Heart left ventricle (tissue), 16 donors: ENCODE data around the gene IL36A. TPM values are rescaled to one million over a fixed set of nuclear protein-coding genes. Genes with fewer than 3 reads are reported as not detected.

ENCODE experiments used
- ATAC-seq, 4 donors: fragments of 200-7000 bp; cut with Tn5 transposase; one replicate each; pipeline ENCODE4 v1.9.1; 2020 to 2022; ENCODE audit warnings: moderate library complexity in 4 of 4, mild to moderate bottlenecking in 3 of 4, moderate number of reproducible peaks in 1 of 4
- DNase-seq, 5 donors: peaks; one replicate each; pipeline ENCODE4 v3.0.0-alpha.2; 2020
- H3K27ac ChIP-seq, 12 donors: fragments of 200-600 bp; sonication (generic) in 4 of 12; one replicate each; pipeline versions ENCODE4 v1.5.0 to v1.8.0; 2016 to 2022; ENCODE audit warnings: mild to moderate bottlenecking in 2 of 12
- H3K27me3 ChIP-seq, 9 donors: fragments of 200-600 bp; sonication (generic) in 2 of 9; one replicate each; pipeline versions ENCODE4 v1.5.1 to v1.8.0; 2016 to 2022; ENCODE audit warnings: mild to moderate bottlenecking in 3 of 9
- H3K36me3 ChIP-seq, 9 donors: fragments of 200-600 bp; sonication (generic) in 2 of 9; one replicate each; pipeline versions ENCODE4 v1.5.0 to v1.8.0; 2018 to 2022; ENCODE audit warnings: mild to moderate bottlenecking in 2 of 9
- H3K4me1 ChIP-seq, 12 donors: fragments of 200-600 bp; sonication (generic) in 4 of 12; one replicate each; pipeline versions ENCODE4 v1.5.0 to v1.8.0; 2016 to 2022; ENCODE audit warnings: mild to moderate bottlenecking in 3 of 12
- H3K4me3 ChIP-seq, 12 donors: fragments of 200-600 bp; sonication (generic) in 4 of 12; one replicate each; pipeline versions ENCODE4 v1.5.0 to v1.8.0; 2017 to 2022; ENCODE audit warnings: mild to moderate bottlenecking in 9 of 12, moderate library complexity in 4 of 12
- H3K9me3 ChIP-seq, 12 donors: fragments of 200-600 bp; sonication (generic) in 4 of 12; one replicate each; pipeline versions ENCODE4 v1.5.0 to v1.8.0; 2016 to 2022; ENCODE audit warnings: mild to moderate bottlenecking in 1 of 12
- POLR2A ChIP-seq, 2 donors: fragments of 450-650 bp; IDR thresholded peaks; one replicate each; pipeline ENCODE4 v1.6.1; 2017; ENCODE audit warnings: antibody characterized with exemption in 2 of 2, mild to moderate bottlenecking in 2 of 2, moderate library complexity in 2 of 2
- WGBS, 4 donors: extraction: QIAGEN DNeasy Blood & Tissue Kit in 2 of 4; methylation state at CpG; one replicate each; pipeline versions ENCODE4 v1.1.5 to v1.1.7; 2013 to 2018; 5-methylcytosine and 5-hydroxymethylcytosine counted together
- intact Hi-C, 10 donors: fragments of 100-400 bp; cut with DNase I; formaldehyde crosslinking; loops; one replicate each; pipeline versions ENCODE4 v1.11.1 to v1.14.2; 2022
- long read RNA-seq, 3 donors: library from polyadenylated mRNA; unstranded; transcript quantifications; one replicate each; pipeline ENCODE4 v2.0.0, GENCODE V29; 2020 to 2021
- polyA plus RNA-seq, 2 donors: library from polyadenylated mRNA; stranded (reverse); fragments of 200-250 nt; gene quantifications; one replicate each; pipeline ENCODE4 v1.2.3, GENCODE V29; 2013
- total RNA-seq, 9 donors: library from RNA; depleted of rRNA in 2 of 9; stranded (reverse); fragments of >200 nt in 2 of 9; fragmentation: NEBNext Ultra II Directional in 3 of 9; extraction: Animal tissue kit (Norgen Biotek cat#: 25700) in 3 of 9; gene quantifications; one replicate each; pipeline versions ENCODE4 v1.1.0 to v1.2.4, GENCODE V29; 2016 to 2023
- TF ChIP-seq, protein P1 (sequence below), 12 donors: fragments of 200-600 bp; sonication (generic) in 4 of 12; IDR thresholded peaks; one replicate each; pipeline versions ENCODE4 v1.5.0 to v1.8.0; 2018 to 2022; ENCODE audit warnings: antibody characterized with exemption in 12 of 12, mild to moderate bottlenecking in 5 of 12
- donor health status: ischemic (EF 13 %, LVEDD 7.1; RV severe dilation, severe dysfunction).
- donor health status: healthy with polysubstance abuse.
- donor health status: DM: no; HTN: yes; CAD: no.
- donor health status: DM: no; HTN: no; CAD: no.
- donor health status: ischemic (EF 25% LVEDD 6.9; RV normal size, moderate dysfunction).
- donor health status: ischemic (EF 25% LVEDD 5.7; RV mildly dilated, moderate dysfunction).
- donor health status: healthy.
- donor health status: DM: yes; HTN: yes; CAD: no.
- donor health status: ischemic (EF 35%, LVEDD 5.7; RV mildly dilated, moderate dysfunction).
- donor health status: nonischemic (EF 11% LVEDD 7.7; RV severe dilation, severe dysfunction).
- donor health status: DM: yes; HTN: yes; CAD: no.
- donor health status: PGD.
- donor health status: ischemic (EF 29% LVEDD 5.4; RV normal size, mild dysfunction).
- donor health status: nonischemic (EF 23%, LVEDD 6.1; RV moderate dilation, normal function).

The IL36A gene, protein sequence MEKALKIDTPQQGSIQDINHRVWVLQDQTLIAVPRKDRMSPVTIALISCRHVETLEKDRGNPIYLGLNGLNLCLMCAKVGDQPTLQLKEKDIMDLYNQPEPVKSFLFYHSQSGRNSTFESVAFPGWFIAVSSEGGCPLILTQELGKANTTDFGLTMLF
- total RNA-seq, result not detected
- polyA plus RNA-seq, result not detected
- long read RNA-seq, donor 1, result 0 reads
- long read RNA-seq, donor 2, result 0 reads
- long read RNA-seq, donor 3, result 0 reads

DNA sequence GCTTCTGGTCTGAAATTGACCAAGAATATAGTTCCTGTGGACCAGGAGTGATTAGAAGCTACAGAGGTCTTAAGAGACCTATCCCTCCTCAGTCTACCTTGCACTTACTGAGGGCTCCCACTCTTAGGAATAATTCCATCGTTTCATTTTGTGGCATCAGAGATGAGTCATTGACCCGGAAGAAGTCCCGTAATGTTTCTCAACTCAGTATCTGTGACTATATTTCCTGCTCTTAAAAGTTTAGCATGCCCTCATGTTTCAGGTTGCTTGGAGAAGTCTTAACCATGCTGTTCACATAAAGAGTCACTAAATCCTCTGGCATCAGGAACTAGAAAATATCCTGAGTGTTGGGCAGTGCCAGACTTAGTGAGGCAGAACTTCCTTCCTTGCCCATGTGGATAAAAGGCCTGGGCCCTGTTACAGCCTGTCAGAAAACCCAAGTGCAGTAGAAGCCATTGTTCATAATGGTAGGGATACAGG, at the start of gene IL36A:
Gene IL36A, plus strand, starts transcription at position 430 of the 480 bp plus-strand sequence. CDS start 413 bp downstream, outside the sequence.
- intact Hi-C loops, result no loop called here
- 78 to 92% (median 87%) methylated on average over 3 of the region's 3 CpGs for WGBS, 4 donors
- DNase-seq, result no peak
- Histone ChIP-seq H3K9me3 (peaks cover 0 to 18% (median 8%) of the 10 kb centered on the region in 12 donors), H3K27ac (no peak within 1 kb of the TSS), H3K27me3 (no peaks in the 10 kb centered on the region), H3K4me3 (no peak within 1 kb of the TSS), H3K36me3 (no peaks in the 10 kb centered on the region), H3K4me1 (no peaks in the 10 kb centered on the region)
- no peak for ATAC-seq
- TF ChIP-seq POLR2A (IDR thresholded peaks at IDR 0.05), result no peak
- TF ChIP-seq, protein P1, sequence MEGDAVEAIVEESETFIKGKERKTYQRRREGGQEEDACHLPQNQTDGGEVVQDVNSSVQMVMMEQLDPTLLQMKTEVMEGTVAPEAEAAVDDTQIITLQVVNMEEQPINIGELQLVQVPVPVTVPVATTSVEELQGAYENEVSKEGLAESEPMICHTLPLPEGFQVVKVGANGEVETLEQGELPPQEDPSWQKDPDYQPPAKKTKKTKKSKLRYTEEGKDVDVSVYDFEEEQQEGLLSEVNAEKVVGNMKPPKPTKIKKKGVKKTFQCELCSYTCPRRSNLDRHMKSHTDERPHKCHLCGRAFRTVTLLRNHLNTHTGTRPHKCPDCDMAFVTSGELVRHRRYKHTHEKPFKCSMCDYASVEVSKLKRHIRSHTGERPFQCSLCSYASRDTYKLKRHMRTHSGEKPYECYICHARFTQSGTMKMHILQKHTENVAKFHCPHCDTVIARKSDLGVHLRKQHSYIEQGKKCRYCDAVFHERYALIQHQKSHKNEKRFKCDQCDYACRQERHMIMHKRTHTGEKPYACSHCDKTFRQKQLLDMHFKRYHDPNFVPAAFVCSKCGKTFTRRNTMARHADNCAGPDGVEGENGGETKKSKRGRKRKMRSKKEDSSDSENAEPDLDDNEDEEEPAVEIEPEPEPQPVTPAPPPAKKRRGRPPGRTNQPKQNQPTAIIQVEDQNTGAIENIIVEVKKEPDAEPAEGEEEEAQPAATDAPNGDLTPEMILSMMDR (IDR thresholded peaks at IDR 0.05), result no peak

DNA sequence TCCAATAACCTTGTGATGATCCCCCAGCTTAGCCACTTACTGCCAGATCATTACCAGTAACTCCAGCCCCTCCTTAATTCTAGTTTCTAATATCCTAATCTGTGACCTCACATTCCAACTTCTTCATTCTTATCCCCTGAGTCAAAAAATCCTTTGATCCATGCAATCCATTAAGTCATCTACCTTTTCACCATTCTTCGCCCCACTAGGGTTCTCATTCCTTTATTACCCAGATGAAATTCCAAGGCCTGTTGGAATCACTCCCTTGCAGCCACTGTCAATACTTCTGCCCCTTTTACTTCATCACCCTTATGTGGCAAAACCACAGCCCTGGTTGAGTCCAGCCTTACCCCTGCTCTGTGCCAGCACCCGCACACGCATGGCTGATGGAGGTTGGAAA, 47.7 kb upstream of the IL36A start:
- no peaks in the 10 kb centered on the region for H3K4me1 ChIP-seq
- intact Hi-C loops, result loop anchor here in 8 of 10 donors (5.0 kb wide), 2 partner anchors 205 to 210 kb away; no protein-coding TSS in a partner anchor
- H3K36me3 ChIP-seq, result no peaks in the 10 kb centered on the region
- H3K27ac ChIP-seq, result no peak overlapping the region
- 94 to 98% (median 98%) methylated on average over 3 of the region's 3 CpGs for WGBS, 4 donors
- ATAC-seq, result no peak
- no peaks in the 10 kb centered on the region for H3K9me3 ChIP-seq
- DNase-seq, result no peak
- no peak for TF ChIP-seq POLR2A (IDR thresholded peaks at IDR 0.05)
- TF ChIP-seq, protein P1 (IDR thresholded peaks at IDR 0.05), result no peak
- H3K4me3 ChIP-seq, result no peak overlapping the region
- H3K27me3 ChIP-seq, result peaks cover 0 to 20% (median 0%) of the 10 kb centered on the region in 9 donors

DNA sequence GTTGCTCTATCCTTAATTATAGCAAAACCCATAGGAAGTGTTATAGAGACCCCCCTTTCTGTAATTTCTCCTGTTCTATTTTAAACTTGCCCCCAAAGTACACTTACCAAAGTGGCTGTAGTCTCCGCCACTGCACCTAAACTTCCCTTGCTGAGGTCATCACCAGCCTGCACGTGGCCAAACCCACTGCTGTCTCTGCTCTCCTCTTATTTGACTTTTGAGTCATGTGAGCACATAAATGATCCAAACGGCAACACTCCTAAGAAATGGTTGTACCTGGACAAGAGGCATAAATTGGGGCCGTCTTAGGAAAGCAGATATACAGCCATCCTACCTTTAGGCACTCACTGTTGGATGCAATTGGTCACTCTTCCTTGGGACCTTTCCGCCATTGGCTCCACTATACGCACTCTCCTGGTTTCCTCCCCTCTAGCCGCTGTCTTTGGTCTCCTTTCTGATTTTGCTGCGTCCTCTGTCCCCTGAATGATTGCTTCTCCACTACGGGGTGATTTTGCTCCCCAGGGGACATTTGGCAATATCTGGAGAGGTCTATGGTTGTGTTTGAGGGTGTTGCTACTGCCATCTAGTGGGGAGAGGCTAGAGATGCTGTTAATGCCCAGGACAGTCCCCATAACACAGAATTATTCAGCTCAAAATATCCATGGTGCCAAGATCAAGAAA, 46.7 kb upstream of the IL36A start:
- DNase-seq, result no peak
- intact Hi-C loops, result loop anchor here in 9 of 10 donors (2.0 to 5.0 kb wide), 3 partner anchors 206 to 211 kb away; no protein-coding TSS in a partner anchor
- 36 to 54% (median 47%) methylated on average over 9 of the region's 9 CpGs for WGBS, 4 donors

More for the DNA sequence above, 46.7 kb upstream of the IL36A start:
- peaks cover 0 to 20% (median 0%) of the 10 kb centered on the region in 9 donors for H3K27me3 ChIP-seq
- ATAC-seq, result peak in 3 of 4 donors; percentile 69 to 74 (median 73)
- no peaks in the 10 kb centered on the region for H3K36me3 ChIP-seq
- H3K27ac ChIP-seq, result no peak overlapping the region
- TF ChIP-seq, protein P1 (IDR thresholded peaks at IDR 0.05), result peak; percentile 54 to 81 (median 72)
- TF ChIP-seq POLR2A (IDR thresholded peaks at IDR 0.05), result no peak
- H3K4me3 ChIP-seq, result no peak overlapping the region
- no peaks in the 10 kb centered on the region for H3K9me3 ChIP-seq
- no peaks in the 10 kb centered on the region for H3K4me1 ChIP-seq
